Measurements from ENCODE around the gene HNRNPLL.

DNA sequence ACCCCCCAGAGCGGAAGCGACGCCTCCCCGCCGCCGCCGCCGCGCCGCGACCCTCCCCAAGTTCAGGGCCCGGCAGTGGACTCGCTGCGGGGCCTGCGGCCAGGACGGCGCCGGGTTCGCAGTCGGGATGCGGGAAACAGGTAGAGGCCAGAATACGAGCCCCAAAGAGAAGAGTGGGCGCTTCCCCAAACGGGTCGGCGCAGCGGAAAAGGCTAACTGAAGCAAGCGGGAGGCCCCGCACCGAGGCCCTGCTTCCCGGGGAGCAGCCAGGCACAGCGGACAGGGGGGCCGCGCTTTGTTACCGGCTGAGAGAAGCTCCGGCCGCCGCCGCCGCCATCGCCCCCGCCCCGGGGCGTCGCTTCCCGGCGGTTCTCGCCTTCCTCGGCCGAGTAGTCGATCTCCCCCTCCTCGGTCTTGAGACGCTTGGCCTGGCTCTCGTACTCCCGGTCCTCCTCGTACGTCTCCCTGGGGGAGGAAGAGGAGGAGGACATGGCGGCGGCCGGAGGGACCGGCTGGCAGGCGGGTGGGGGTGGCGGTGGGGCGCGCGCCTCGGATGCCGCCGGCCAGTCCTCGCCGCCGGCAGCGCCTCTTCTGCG is 494 bp downstream of the HNRNPLL start:
- TF ChIP-seq, protein P1, sequence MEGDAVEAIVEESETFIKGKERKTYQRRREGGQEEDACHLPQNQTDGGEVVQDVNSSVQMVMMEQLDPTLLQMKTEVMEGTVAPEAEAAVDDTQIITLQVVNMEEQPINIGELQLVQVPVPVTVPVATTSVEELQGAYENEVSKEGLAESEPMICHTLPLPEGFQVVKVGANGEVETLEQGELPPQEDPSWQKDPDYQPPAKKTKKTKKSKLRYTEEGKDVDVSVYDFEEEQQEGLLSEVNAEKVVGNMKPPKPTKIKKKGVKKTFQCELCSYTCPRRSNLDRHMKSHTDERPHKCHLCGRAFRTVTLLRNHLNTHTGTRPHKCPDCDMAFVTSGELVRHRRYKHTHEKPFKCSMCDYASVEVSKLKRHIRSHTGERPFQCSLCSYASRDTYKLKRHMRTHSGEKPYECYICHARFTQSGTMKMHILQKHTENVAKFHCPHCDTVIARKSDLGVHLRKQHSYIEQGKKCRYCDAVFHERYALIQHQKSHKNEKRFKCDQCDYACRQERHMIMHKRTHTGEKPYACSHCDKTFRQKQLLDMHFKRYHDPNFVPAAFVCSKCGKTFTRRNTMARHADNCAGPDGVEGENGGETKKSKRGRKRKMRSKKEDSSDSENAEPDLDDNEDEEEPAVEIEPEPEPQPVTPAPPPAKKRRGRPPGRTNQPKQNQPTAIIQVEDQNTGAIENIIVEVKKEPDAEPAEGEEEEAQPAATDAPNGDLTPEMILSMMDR (IDR thresholded peaks at IDR 0.05 in 8 of 11, conservative IDR thresholded peaks at IDR 0.05 in 3 of 11): no peak
- no peak for TF ChIP-seq POLR2A (IDR thresholded peaks at IDR 0.05)
